Ramos (cell line): ENCODE results near the gene RLIM.

Source experiments
- in situ Hi-C: fragments of 300-500 bp; cut with MboI; formaldehyde crosslinking; loops from one replicate; pipeline ENCODE4 v1.14.3; 2022; ENCODE audit warnings: low sequenced_read_pairs; ENCODE audit not compliant: unreplicated experiment

The RLIM gene

DNA sequence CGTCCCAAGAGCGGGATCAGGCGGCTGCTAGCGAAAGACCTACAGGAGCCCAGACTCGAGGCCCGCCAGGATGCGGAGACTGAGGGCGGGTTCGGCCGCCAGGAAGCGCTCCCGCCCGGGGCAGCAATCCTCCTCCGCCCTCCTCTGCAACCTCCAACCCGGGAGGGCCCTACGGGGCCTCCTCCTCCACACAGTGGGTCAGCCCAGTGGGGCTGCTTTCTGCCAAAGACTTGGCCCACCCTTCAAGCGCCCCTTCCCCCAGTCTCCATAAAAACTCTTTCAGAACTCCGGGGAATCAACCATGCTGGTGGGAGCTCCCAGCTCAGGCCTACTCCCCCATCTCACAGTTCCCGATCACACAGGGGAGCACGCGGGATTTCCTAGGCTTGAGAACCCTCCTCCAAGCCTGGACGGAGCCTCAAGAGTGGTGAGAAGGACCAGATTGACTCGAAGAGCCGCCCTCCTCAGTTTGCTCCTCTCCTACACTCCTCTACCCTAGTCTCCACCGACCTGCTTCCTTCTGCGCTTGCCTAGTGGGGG is 77.5 kb downstream of the RLIM start:
- in situ Hi-C loops = no loop called here

DNA sequence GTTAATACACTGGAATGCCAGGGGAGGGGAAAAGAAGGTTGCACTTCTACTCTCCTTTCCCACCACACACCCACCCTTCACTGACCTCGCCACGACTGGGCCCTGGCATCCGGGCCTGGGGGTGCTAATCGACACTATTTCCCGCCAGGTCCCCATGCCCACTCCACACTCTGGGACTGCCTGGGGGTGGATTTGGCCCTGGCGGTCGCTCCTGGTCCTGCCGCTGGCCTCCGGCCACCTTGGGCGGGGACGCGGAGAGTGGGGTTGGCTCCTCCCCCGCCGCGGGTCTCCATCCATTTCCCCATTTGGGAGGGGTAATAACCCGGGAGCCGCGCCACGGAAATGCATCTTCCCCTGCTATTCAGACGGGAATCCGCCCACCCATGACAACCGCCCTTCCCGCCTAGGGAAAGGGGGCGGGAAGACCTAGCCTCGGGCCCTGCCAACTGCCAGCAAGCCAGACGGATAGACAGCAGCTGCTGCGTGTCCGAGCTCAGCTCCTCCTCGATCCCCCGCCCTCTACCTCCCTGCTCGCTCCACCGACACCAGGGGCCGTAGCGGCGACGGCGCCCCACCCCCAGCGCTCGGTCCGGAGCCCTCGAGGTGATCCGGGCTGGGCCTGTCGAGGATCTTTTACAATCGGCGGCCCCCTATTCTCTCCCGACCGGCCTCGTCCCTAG is 78.1 kb downstream of the RLIM start:
- in situ Hi-C loops = no loop called here

DNA sequence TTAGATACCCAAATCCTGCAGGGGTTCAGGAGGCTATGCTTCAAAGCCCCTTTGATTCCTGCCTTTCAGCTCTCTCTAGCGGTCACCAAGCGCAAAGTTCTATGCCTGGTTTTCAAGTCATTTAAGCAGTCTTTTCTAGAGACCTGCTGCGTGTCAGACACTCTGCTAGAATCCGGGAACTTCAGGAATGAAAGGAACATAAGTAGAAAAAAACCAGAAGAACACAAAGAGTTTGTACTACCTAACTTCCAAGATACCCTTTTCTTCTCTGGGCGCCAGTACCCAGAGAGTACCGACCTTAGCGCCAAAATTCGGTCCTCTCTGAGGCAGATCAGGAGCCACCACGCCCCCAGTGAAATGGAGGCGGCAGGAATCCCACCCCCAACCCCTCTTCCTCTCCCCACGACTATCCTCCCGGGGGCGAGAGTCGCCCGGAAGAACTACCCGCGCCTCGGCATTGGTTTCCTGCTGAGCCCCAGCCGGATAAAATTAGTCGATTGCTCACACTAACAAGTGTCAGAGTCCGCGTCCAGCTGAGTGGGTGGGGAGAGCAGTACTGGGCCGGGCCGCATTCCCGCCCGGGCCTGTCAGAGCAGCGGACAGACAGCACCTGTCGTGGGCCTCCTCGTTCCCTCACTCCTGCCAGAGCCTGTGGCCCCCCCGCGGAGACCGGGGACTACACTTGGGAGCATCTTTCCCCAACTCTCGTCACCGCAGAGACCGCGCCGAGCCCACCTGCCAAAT is 78.8 kb downstream of the RLIM start:
- in situ Hi-C loops = no loop called here
